Keratinocyte (primary cell): ENCODE data around the gene ERC1.

Experiments used
- CTCF ChIP-seq, 3 experiments: IDR thresholded peaks in 1 of 3; conservative IDR thresholded peaks in 1 of 3; optimal IDR thresholded peaks in 1 of 3; 2 replicates in 2 of 3; 3 replicates in 1 of 3; pipeline versions ENCODE3 to v1.5.1; 2011; ENCODE audit warnings: low read length in 3 of 3, mild to moderate bottlenecking in 3 of 3, moderate library complexity in 2 of 3, control low read depth in 1 of 3, inconsistent platforms in 1 of 3; ENCODE audit not compliant: insufficient read depth in 2 of 3; ENCODE audit errors: extremely low read depth in 1 of 3
- EZH2 ChIP-seq: IDR thresholded peaks from one replicate; pipeline ENCODE4 v1.6.1; 2012; ENCODE audit warnings: inconsistent platforms, mild to moderate bottlenecking, low read length, moderate library complexity

GRCh38 chr12:1435456-1435855 lies 444.4 kb downstream of the ERC1 start:
- TF ChIP-seq EZH2 (no peak), CTCF (optimal IDR thresholded peaks at IDR 0.05 in 1 of 3, IDR thresholded peaks at IDR 0.05 in 1 of 3, conservative IDR thresholded peaks at IDR 0.05 in 1 of 3; ENCODE audit: extremely low read depth in 1 of 3, insufficient read depth in 2 of 3, low read length in 3 of 3) (no peak)
